GM21717 (cell line): ENCODE data around the gene MMP17.

Experiments used
- ATAC-seq: cut with Tn5 transposase; IDR thresholded peaks from one replicate; pipeline ENCODE4 v1.9.1; 2021; ENCODE audit warnings: mild to moderate bottlenecking, moderate library complexity; ENCODE audit not compliant: unreplicated experiment

Gene MMP17

DNA sequence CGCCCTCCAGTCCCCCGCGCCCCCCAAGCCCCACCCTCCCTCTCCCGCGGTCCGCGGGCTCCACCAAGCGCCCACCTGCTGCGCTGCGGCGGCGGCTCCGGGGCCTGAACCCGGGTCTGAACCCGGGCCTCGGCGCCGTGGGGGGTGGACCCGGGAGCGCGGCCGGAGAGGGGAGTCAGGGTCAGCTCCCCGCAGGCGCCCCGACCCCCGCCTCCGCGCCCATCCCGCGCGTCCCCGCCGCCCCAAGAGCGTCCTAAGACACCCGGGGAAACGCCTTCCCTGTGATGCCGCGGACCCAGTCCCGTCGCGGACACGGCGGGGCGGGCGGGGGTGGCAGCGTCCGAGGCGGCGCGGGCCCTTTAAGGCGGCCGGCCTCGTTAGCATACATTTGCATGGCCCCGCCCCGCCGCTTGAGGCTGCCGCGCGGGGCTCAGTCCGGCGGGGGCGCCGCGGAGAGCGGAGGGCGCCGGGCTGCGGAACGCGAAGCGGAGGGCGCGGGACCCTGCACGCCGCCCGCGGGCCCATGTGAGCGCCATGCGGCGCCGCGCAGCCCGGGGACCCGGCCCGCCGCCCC lies at the start of gene MMP17:
TSS of gene MMP17 (plus strand) at position 433 of the 574 bp plus-strand sequence. CDS start at position 535, 102 bp downstream.
- ATAC-seq, result no peak

DNA sequence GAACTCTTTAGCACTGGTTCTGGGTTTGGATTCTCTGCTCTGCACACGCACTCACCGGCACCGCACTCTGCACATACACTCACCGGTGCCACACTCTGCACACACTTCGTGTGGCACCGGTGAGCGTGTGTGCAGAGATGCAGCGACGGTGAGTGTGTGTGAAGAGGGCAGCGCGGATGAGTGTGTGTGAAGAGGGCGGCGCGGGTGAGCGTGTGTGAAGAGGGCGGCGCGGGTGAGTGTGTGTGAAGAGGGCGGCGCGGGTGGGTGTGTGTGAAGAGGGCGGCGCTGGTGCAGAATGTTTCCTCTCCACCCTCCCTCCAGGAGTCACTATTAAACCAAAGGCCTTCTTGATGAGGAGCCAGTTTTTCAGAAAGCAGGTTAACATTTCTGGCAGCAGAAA lies 49.2 kb upstream of the MMP17 start:
- no peak for ATAC-seq

DNA sequence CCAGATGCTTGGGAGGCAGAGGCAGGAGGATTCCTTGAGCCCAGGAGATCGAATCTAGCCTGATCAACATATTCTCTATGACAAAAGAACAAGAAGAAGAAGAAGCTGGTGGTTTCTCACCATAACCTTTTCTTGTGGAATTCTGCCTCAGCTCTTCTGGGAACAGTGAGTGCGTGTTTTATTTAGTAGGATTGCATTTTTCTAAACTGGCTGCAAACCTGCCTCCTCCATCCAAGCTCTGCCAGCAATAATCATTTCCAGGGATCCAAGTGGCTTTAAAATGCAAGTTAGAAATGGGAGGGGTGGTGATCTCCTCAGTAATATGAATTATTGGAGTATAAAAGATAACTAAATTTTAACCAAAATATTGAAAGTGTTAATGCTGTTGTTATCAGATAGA lies 46.1 kb upstream of the MMP17 start:
- no peak for ATAC-seq

DNA sequence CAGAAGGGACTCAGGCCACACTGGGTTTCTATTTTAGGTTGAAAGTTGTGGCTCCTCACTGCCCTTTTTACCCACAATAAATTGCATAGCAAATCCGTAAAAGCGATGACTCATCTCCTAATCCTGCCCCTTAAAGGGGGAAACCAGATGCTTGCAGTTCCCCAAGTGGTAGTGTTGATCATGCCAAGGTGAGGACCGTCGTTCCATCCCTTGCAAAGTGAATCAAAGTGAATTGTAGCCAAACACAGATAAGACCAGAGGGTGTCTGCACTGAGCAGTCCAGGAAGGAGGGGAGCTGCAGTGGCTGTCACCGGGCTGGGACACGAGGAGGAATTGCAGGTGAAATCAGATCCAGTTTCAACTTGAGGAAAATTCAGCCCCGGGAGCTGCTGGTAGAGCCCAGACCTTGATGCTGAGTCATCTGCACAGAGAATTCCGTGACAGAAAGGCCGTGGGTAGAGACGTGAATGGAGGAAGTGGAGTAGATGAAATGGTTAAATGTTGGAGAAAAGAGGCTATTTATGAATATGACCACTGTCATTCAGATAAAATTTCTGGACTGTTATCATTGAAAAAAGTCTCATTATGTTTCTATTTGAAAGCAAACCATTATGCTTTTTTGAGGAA lies 44.2 kb upstream of the MMP17 start:
- ATAC-seq, result no peak

DNA sequence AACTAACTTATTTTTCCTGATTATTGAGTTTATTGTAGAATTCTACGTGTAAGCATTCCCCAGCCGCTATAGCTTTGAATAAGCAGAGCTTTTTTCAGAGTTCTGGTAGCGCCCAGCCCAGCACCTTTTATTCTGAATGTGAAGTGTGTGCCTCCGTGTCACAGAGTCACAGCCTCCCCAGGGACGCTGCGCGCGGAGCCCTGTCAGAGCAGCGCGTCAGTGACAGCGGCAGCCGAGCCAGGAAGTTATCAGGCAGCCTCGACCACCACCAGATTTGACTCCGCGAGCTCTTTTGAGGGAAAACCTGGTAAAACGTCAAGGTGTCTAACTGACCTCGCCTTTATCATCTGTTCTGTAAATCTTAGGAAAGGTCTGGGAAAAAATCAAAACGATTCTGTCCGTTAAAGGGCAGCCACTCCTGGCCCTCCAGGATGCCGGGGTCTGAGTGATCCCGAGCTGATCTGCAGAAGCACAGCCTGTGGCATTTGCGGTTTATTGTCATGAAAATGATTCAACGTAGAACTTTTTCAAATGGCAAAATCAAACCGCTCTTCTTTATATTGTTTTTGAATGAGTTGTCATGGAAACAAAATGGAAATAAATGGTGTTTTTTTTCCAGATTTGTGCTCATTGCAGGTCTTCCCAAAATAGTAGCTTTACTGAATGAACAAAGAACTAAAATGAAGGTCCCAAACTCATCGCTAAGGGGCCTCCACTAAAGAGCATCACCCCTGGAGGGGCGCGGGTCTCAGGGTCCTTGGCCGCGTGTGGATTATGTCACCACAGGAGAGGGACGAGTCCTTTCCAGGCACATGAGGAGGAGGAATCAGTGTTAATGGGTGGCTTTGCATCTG lies 43.1 kb upstream of the MMP17 start:
- no peak for ATAC-seq

DNA sequence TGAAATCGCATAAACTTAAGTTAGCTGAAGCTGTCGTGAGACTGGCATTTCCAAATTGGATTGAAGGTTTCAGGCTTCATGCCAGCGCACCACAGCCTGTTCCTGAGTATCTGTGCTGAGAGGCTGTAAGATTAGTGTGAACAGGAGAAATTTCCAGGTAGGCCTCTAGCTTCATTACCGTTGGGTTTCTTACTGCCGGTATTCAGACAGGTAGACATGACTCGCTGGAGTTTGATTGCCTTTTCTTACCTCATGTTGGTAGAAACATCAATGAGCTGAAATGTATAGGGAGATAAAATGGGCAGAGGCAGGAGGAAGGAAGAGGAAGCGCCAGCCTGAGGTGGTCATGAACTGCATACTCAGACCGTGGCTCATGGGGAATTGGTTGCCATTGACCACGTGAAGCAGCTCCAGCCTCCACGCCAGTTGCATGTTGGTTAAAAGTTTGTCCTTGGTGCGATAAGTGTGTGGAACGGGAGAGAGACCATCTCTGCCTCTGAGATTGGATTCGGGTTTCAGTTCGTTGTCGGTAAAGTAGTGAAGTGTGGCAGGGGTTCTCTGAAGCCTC lies 42.3 kb upstream of the MMP17 start:
- no peak for ATAC-seq

DNA sequence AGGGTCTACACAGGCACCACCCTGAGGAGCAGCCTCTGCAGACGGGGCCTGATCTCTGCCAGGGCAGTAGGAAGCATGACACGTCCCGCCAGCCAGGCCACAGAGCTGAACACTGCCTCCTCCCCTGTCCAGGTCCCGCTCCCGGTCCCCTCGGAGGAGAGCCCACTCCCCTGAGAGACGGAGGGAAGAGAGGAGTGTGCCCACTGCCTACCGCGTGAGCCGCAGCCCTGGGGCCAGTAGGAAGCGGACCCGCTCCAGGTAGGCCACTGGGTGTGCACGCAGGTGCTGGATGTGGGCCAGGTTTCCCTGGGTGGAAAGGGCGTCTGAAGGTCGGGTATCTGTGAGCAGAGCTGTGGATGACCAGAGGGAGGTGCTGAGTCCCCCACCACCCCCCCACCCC lies 41.9 kb upstream of the MMP17 start:
- no peak for ATAC-seq

DNA sequence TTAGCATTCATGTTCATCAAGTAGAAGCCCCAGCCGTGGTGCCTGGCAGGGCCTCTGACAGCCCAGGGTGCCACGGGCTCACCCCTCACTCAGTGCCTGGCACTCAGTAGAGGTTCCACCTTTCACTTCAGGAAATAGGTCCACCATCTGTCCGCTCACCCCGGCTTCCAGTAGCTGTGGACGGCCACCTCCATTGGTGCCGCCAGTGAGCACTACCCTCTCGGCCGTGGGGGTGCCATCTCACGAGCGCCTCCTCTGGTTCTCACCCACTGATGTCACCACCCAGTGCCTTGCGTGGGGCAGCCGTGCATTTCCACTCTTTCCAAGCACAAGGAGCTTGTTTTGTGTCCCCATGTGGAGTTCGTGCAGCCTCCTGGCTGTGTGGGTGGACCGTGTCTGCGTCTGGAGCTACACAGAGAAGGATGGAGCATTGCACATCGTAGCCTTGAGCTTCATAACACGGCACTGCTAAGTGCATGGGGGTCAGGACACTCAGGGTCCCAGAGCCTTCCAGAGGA lies 41.0 kb upstream of the MMP17 start:
- ATAC-seq, result no peak

DNA sequence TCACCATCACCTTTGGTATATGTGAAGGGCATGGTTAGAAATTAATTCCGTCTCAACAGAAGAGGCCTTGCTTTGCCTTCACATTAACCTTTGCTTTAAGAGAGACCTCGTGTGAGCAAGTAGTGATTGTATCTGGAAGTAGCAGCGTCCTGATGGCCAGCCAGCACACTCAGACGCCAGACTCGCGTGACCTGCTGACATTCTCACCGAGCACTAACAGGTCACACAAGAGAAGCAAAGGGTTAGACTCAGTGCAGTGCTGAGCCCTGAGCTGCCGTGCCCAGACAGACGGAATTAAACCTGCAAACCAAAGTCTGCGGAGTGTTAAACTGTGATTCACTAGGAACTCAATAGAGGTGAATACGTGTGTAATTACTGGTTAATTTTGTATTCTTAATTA lies 40.1 kb upstream of the MMP17 start:
- ATAC-seq, result no peak

DNA sequence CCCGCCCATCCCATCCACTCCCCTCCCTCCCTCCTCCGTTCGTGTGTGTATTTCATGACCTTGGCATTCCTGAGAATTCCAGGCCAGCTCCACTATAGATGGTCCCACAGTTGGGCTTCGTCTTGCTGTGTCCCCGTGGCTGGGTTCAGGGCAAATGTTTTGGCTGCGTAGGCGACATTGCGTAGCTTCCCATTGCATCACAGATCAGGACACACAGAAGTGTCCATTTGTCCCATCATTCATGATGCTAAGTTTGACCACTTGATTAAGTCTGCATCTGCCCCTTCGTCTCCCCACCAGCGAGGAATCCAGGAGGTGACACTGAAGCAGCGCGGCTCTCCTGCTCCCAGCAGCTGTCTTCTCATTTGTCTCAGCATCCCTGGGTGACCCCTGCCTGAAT lies 38.6 kb upstream of the MMP17 start:
- no peak for ATAC-seq

DNA sequence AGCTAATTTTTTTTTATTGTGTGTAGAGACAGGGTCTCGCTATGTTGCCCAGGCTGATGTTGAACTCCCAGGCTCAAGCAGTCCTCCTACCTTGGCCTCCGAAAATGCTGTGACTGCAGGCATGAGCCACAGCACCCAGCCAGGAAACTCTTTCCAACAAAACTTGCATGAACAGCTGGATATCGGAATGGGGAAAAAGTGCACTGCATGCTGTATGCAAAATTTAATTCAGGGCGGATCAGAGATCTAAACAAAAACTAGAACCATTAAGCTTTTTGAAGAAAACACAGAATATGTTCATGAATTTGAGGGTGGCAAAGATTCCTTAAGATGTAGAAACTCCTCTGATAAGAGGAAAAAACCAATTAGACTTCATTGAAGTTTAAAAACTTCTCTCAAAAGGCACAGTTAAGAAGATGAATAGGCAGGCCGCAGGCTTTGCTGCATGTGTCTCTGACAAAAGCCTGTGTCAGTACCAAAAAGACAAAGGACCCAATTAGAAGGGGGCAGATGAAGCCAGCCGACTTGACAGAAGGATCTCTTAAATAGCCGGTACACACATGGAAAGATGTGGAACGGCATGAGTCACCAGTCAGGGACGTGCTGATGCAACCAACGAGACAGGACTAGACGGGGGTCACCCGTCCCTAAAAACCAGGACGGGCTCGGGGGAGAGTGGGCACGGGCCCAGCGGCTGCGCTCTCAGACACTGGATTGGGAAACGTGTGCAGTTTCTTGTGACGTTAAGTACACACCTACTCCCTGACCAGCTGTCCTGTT lies 34.8 kb upstream of the MMP17 start:
- no peak for ATAC-seq

DNA sequence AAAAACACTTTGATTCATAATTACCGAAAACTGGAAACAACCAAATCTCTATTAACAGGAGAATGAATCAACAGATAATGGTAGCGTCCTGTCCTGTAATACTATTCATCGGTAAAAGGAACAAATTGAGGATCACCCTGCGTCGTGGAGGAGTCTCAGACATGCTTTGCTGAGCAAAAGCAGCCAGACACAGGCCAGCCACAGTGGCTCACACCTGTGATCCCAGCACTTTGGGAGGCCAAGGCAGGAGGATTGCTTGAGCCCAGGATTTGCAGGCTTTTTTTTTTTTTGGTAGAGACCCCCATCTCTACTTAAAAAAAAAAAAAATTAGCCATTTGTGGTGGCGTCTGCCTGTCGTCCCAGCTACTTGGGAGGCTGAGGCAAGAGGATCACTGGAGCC lies 34.1 kb upstream of the MMP17 start:
- ATAC-seq, result no peak

DNA sequence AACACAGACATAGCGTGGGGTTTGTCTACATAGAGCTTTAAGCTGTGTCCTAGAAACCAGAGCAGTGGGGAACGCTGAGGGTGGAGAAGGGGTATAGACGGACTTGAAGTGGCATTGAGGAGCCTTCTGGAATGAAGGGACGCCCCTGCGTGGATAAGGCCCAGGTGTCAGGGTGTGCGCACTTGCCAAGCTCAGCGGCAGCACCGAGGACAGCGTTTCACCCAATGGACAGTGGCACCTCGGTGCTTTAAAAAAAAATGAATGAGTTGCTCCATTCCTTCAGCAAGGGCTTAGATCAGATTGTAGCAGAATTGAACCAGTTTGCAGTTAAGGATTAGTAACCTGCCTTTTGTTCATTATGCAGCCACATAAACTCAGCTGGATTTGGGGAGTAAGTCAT lies 33.6 kb upstream of the MMP17 start:
- ATAC-seq, result no peak

DNA sequence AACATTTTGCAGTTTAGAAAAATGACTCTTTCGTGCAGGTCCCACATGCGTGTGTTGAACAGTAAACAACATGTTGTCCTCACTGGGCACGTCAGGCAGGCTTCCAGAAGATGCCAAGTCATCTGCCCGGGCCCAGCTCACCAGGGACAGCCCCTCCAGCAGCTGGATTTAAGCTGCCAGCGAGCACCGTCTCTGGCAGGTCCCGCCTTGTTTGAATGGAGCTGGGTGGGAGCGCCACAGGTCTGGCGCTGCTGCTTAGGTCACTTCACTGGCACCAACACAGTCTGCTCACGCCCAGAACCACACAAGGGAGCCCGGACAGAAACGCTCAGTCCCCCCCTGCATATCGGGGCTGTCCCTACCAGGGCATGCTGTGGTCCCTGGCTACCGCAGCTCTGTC lies 33.1 kb upstream of the MMP17 start:
- ATAC-seq, result no peak

DNA sequence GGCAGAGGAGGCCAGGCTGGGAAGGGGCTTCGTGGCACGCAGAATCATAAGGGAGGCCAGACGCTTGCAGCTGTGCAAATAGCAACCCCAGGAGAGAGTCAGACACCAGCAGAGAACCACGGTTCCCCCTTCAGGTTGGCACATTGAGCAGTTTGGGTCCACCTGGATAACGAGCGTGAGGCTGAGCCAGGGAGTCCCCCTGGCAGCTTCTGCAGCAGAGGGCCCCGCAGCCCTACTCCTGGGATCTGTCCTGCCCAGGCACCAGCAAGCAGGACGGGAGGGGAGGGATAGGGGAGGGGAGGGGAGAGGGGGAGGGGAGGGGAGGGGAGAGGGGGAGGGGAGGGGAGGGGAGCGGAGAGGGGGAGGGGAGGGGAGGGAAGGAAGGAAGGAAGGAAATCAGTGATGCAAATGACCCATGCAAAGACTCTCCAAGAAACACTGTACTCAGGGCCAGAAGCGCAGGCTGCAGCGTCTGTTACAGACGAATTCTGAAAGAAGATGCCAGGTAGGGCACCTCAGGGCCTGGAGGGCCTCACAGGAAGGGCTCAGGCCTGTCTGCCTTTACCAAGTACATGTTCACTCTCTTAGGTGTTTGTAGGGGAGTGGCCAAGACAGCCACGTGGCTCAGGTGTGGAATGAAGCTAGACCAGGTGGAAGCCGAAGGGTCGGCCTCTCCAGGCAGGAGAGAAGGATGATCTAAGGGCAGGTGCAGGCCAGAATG lies 32.3 kb upstream of the MMP17 start:
- no peak for ATAC-seq

DNA sequence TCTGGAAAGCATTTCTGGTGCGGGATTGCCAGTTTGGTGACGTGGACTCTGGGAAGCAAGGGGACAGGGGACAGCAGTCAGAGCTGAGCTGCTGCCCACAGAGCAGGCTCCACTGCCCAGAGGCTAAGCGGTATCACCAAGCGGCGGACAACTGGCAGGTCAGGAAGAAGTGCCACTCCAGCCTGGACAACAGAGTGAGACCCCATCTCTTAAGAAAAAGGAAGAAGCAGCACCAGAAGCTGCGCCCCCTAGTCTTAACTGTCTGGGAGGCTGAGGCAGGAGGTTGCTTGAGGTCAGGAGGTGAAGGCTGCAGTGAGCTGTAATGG lies 31.8 kb upstream of the MMP17 start:
- no peak for ATAC-seq

DNA sequence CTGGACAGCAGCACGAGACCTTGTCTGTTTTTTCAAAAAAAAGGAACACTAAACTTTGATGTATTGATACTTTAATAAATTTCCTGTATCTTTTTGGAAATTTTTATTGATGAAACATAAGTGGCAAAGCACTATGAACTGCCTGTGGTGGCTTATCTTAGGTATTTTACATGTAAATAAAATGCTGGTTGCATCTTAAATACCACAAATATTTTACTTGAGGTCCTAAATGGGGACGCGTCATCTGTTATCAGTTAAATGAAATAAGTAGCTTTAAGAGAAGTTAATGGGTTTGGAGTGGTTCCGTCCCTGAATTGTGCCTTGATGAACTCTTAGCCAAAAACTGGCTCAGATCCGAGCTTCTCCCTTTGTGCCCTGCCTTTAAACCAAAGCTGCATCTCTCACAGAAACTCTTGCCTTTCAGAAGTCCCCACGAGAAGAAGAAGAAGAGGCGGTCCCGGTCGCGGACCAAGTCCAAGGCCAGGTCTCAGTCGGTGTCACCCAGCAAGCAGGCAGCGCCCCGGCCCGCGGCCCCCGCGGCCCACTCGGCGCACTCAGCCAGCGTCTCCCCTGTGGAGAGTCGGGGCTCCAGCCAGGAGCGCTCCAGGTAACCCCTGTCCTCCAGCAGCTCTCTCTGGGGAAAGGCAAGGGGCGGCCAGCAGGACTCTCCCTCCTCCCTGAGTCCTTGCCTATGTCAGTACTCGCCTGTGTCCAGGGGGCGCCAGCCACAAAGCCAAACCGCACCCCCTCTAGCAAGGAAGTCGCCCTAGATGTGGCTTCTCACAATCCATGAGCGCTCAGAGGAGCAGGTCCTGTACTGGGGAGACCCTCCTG lies 31.2 kb upstream of the MMP17 start:
- ATAC-seq, result no peak

DNA sequence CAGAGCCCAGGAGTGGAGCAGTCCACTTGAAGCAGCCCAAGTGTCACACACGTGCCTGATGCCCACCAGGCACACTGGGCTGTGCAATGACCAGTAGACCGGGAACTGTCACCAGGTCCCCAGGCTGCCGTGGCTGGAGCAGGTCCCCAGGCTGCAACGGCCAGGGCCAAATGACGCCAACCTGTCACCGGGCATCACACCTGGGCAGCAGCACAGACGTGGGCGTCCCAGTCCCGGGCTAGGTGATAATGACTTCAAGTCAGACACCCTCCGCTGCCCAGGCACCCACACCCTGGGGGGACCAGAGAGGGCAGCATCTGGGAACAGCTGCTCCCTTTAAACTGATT lies 30.6 kb upstream of the MMP17 start:
- ATAC-seq, result no peak

DNA sequence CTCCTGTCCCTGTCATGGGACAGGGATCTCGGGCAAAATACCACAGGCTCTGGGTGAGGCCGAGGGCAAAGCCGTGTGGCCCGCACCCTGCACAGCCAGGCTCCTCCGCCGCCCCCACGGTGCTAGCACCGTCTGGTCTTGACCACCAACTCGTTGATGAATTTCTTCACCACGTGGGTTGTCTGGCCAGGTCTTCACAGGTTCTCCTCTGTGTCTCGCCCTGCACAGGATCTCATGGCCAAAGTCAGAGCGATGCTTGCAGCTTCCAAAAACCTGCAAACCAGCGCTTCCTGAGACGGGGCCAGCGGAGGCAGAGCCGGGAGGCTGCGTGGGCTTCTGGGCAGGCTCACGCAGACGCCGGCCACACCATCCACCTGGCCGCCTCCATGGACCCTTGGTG lies 29.0 kb upstream of the MMP17 start:
- no peak for ATAC-seq
